HG02763 (cell line): Measurements from ENCODE around the gene FBLN1.

Source experiments
- ATAC-seq: cut with Tn5 transposase; IDR thresholded peaks from one replicate; pipeline ENCODE4 v1.9.1; 2021; ENCODE audit warnings: mild to moderate bottlenecking, moderate library complexity; ENCODE audit not compliant: unreplicated experiment

FBLN1 gene

DNA sequence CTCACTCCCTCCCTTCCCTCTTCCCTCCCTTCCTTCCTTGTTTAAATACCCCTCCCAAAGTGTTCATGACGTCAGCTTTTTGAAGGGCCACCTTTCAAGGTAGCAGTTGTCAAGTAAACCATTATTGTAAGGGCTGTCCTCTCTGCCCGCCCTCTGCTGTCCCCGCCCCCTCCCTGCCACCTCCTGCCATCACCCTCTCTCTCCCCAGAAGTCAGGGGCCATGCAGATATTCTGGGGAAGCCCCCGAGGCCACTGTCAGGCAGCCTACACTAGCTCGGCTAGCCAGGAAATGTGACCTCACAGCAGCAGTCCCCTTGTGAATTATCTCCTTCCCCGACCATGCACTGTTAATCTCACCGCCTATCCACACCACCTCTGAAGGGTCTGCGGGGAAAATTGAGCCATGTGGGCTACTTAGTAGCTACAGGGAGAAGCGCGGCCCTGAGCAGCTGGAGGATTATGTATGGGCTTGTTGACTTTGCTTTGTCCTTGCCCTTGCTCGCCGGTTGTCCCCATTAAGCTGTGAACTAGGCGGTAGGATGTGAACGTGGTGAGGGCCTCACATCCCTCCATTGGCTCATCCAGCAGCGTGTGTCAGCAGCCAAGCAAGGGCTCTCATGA, 126.9 kb downstream of the FBLN1 start:
- ATAC-seq, result no peak

DNA sequence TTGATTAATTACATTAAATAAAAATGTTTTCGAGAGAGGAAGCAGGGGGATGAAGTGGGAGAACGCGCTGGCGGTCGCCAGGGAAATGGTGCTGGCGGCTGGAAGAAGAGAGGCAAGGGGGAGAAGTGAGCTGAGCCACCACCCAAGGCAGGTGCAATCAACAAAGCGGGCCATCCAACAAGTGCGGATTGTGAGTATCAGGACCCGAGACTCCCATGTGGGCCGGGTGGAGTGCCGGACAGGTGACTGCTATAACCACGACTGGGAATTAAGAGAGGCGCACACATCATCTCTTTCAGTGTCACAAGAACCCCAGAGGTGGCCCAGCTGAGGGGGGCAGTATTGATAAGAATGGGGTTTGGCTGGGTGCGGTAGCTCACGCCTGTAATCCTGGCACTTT, 127.8 kb downstream of the FBLN1 start:
- no peak for ATAC-seq

DNA sequence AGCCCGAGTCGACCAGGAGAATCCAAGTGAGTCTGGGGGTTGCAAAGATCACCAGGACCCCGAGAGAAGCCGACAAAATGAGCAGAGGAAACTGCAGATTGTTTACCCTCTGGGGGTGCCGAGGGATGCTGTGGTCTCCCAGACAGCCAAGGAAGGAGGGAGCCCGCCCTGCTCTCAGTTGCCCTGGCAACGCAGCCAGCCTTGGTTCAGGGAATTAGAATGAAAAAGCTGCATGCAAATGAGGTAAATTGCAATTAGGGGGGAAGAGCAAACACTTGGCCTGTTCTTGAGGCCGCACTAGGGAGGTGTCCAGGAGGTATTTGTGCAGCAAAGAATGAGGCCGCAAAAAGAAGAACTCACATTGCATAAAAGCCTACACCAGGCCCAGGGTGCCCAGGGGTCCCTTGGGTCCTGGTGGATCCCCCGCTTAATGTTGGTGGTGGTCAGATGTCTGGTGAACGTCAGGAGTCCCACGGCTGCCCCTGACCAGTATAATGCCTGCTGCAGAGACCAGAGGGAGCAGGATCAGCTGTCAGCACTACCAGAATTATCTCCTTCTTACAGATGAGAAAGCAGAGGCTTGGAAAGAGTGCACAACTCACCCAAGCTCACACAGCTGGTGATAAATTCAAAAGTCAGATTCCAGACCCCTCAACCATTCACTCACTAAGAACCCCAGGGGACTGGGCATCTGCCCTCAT, 128.6 kb downstream of the FBLN1 start:
- no peak for ATAC-seq

DNA sequence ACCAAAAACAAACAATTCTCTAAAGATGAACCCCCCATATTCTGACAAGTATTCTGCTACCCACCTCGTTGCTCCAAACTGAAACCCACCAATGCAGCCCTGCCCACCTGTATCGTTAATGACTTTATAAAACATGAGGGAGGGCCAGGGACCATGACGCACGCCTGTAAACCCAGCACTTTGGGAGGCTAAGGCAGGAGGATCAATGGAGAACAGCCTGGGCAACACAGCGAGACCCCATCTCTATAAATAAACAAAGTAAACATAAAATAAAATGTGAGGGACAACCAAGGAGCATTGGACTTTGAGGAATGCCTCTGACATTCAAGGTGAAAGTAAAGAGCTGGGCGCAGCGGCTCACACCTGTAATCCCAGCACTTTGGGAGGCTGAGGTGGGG, 129.2 kb downstream of the FBLN1 start:
- no peak for ATAC-seq

DNA sequence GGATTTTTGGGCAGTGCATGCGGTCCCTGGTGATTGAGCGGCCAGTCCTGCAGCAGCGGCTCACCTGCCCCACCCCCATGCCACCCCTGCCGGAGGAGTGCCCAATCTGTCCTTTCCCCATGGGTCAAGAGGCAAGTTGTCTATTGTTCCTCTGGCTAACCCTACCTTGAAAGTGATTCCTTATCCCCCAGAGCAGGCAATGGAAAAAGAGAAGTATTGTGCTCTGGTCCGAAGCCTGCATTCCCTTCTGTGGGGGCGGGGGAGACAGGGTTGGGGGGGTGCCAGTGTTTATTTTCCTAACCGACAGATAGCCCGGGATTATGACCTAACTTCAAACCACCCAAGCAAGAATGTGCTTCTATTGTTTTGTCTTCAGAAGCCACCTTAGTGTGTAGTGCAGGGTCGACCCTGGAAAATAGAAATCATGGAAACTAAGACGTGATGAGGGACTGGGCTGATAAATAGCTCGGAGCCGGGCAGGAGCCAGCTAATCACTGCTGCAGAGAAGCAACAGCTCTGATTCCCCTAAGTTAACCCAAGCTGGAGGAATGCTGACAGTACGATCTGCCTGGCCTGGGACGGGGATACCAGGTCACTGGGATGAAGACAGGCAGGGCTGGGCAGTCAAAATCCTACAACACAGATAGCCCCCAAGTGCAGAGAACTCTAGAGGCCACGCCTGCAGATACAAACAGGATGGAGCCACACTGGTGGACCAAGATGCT, 130.3 kb downstream of the FBLN1 start:
- ATAC-seq, result no peak

DNA sequence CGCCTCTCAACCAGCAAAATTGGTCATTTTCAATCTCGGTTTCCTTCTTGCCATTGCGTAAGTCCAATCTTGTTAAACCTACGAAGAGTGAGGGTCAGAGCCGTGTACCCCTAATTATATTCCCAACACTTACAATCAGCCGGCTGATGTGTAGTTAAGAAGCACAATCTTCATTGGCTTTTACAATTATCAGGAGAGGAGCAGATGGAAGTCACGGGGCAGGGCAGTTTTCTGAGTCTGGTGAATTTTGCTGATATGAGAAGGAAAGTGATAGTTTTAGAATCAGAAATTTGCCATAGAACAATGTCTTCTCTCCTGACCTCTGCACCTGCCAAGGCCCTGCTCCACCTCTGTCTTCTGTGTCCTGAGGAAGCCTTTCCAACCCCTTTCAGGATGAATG, 134.0 kb downstream of the FBLN1 start:
- no peak for ATAC-seq

DNA sequence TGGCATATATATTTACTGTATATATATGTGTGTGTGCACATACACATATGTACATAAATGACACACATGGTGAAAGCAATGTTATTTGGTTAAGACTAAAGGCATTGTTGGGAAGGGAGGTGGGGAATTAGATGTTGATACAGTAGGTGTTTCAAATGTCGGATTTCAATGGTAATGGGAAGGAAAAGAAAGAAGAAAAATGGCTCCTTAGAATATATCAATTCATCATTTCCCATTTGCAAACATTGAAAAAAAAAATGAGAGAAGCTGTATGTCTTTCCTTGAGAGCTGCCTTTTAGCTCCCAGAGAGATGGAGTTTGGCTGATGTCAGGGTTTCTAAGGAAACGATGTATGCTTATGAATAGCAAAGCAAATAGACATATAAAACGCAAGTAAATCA, 135.5 kb downstream of the FBLN1 start:
- no peak for ATAC-seq

DNA sequence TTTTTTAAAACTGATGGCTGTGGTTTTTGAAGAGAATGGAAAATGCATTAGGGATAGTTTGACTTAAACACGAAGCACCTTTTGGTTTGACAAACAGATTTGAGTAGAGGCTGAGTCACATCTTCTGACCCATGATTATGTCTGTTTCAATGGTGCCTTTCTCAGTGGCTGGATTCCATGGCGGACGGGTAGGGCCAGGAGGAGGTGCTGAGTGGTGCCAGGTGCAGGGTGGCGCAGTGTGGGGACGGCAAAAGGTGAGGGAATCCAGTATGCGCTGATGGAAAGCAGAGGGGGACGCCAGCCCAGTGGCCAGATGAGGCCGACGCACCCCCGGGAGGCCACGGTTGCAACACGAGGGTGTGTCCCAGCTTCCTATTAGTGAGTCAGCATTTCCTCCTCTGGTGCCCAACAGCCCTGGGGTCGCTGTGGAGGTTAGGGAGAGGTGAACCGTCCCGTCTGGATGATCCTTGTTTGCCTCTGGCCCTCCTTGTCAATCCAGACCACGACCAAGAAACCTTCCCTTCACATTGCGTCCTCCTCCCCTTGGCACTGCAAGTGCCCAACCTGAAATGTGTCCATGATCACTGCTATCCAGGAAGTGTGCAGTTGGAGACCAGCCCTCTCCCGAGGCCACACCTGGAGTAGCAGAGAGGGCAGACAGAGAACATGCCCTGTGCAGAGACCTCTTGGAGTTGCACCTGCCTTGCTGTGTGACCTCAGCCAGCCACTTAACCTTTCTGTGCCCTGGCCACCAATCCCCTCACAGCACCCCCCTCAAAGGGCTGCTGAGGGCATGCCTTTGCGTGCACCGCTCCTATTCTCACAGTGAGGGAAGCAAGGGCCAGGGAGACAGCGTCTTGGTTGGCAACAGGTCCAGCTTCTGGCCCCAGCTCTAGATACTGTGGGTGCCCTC, 136.4 kb downstream of the FBLN1 start:
- ATAC-seq, result no peak

DNA sequence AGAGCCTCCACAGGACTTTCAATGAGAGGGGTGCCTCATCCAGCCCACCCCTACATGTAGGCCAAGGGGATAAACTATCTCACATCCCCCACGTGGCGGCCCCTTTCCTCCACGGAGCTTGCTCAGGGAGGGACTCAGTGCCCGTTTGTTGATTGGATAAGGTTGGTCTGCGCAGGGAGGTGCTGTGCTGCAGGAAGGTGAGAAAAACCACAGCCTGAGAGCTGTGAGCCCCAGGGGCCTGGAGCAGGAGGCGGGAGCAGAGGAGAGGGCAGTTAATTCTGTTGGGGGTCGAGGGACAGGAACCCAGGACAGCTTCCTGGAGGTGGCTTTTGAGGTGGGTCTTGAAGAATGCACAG, 137.0 kb downstream of the FBLN1 start:
- ATAC-seq, result no peak

DNA sequence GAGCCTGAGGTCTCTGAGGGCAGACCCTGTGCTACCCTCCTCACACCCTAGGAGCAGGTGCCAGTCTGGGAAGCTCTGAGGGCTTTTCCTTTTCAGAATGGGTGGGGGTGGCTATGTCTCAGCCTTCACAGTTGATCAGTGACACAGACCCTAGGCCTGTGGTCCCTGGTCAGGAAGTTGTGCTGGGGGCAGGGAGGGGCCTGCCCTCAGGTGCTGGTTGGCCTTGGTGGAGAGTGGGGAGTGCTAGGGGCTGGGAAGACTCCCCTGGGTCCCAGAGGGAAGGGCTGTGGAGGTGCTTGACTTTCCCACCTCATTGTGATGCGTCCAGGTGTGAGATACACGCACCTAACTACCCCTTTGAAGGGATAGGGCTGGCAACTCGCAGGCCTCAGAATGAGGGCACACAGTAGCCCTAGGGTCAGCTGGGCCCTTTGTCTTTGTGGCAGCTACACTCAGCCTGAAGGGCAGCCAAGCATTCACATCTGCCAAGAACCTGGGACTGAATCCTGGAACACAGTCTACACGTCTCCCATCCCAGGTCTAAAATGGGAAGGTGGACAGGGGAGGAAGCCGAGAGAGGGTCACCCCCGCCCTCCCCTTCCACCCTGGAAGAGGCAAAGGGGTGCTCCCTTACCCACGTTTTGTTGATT, 137.7 kb downstream of the FBLN1 start:
- ATAC-seq, result no peak

DNA sequence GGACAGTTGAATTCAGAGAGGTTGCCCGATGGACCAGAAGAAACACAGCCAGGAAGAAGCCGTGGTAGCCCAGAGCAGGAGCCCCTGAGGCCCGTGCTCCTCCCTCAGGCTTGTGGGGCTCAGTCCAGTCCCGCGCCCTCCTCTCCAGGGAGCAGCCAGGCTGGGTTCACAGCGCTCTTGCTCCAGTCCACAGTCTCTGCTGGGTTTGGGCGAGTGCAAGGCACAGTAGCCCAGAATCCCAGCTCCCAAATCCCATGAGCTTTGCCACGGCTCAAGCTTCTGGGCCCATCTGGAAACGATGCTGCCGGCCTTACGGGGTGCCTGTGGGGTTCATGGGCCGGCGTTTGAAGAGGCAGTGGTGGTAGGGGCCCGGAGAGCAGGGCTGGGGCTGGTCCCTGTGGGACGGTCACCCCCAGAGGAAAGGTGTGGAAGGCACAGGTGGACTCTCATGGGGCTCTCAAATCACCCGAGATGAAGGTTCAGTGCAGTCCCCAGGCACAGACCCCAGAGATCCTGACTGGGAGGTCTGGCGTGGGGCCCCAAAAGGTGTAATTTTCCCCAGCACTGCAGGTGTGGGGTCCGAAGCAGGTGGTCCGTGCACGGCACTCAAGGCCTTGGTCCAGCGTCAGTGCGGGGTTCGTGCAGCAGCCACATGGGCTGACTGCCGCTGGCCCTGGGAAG, 138.4 kb downstream of the FBLN1 start:
- no peak for ATAC-seq

DNA sequence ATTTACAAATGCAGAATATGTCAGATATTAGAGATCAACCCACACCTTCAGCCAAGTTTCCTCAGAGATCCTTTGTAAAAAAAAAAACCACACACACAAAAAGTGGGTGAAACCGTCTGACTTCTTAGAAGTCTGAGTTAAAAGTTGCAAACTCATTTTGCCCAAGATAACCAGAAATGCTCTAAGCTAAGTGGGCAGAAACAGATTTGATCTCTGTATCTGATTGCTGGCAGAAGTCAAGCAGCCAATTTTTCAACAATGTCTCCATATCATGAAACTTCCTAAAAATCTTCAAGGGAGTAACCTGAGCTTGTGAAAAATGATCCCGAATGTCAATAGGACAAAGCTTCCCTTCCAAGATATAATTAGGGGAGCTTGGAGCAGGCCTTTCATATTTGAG, 140.3 kb downstream of the FBLN1 start:
- no peak for ATAC-seq

DNA sequence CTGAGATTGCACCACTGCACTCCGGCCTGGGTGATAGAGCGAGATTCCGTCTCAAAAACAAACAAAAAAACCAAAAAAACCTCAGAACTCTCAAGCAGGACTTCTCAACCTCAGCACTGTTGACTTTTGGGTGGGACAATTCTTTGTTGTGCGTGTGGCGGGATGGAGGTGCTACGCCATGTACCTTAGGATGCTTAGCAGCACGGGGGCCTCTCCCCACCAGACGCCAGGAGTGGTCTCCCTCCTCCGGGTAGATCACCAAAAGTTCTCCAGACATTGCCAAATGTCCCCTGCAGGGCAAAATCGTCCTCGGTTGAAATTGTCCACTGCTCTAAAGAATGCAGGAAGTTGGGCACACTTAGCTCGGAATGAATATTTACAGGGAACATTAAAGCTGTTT, 142.0 kb downstream of the FBLN1 start:
- ATAC-seq, result no peak

DNA sequence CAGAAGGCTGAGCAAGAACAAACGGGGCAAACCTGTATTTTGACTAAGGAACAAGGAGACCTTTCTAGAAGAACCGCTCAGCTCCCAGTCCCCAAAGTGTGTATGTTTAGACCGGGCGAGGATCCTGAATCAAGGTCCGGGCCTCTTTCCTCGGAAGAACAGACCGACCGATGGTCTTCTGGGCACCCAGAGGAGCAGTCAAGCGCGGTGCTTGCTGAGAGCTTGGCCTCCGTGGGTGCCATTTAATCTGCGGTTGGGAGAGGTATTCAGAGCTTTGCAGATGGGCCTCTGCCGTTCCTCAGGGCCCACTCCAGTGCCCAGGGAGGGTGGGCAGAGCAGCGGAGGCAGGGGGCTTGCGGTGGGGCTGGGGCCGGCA, 142.5 kb downstream of the FBLN1 start:
- no peak for ATAC-seq

DNA sequence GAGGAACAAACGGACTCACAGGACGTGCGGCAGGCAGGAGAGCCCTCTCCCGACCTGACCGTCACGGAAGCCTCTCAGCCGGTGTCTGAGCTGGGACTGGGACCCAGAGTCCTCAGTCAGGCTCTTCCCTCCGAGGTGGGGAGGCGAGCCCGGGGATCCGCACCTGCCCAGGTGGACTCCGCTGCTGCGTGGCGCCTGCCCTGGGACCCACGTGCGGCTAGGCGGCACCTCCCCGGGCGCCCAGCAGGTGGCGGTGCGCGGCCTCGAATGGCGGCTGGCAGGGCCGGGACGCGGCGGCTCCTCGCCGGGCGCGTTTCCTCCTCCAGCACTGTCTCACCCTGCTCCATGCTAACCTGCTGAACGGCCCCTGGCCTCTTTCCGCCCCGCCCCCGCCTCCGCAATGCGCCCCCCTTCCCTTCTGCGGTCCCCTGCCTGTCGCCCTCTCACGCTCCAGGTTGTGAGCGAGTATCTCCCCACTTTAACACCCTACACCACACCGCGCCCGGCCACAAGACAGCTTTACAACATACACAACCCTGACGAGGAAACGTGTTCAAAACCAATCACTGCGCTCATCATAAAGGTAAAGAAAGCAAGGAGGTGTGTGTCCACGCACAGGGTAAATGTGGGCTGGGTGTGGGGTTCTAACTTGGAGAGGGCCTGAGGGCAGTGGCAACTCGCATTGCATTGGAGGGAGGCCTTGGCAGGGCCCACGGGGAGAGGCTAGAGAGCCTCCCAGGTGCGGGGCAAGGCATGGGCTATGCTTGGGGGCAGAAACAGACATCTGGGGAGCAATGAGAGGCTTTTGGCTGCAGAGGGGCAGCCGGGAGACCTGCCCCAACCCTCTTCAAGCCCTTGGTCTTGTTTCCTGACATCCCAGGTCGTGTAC, 143.1 kb downstream of the FBLN1 start:
- no peak for ATAC-seq

DNA sequence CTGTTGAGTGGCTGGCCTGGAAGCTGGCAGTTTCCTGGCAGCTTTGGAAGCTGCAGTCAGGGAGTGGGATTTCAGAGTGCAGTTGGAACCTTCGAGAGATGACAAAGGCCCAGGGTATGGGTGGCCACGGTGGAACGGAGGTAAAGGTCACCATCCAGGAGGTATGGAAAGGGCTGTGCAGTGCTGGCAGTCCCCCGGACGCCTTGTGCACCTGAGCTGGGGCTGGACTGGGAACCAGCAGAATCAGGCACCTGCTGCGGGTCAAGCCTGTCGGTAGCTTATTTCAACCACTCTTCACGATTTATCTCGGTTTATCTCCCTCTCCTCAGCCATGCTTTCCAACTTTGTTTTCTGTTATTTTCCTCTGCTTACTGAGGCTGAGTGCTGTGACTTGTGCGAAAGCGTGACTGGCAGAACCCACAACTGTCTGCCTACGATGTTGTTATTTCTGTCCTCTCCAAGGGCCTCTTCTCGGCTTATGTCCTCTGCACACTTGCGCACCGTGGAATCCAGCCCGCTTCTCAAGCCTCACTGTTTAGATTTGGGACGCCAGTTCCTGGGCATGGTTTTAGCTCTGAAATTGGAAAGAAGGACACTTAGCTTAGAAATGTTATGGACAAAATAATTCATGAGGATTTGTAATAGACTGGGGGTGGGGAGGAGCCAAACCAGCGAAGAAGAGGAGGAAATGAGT, 145.0 kb downstream of the FBLN1 start:
- ATAC-seq, result no peak

DNA sequence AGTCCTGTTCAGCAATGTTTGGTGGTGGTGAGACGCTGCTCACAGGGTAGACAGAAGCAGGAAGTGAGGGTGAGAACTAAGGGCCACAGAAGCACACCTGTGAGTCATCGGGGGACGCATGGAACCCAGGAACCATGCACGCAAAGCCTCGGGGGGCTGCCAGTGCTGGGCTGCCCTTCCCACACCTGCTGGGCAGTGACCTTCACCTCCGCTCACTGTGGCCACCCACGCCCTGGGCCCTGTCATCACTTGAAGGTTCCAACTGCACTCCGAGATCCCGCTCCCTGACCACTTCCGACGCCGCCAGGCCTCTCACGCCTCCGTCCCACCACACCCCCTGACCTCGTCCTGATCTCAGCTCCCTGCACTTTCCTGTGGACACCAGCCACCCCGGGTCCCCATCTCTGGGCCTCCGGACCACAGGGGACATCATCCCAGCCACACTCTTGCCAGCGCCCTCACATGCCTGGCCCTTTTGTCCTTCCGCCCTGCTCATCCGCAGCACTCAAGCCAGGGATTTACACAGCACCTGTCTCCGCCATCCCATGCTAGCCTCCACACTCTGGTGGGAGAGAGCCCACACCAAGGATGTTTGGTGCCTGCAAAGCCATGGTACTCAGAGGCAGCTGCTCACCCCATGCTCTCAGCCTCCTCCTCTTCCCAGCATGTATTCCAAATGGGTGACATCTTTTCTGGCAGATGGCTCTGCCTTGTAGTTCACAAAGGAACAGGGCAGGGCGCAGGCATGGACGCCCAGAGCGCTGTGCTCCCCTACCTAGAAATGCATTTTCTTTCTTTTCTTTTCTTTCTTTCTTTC, 145.8 kb downstream of the FBLN1 start:
- no peak for ATAC-seq

DNA sequence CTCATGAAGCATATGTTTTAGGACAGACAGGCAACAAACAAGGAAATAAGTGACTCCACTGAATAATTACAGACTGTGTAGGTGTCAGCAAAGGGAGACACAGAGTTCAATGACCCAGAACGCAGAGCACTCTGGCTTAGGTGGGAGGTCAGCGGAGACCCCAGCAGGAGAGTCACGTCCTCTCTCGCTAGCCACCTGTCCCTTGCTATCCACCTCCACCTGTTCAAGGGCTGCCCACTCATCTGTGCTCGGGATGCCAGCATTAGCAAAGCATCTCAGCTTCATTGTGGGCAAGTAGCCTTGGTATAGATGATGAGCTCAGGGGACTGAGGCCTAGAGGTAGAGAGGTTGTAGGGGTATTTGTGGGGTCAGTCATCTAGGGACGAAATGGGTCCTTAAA, 147.1 kb downstream of the FBLN1 start:
- no peak for ATAC-seq
